ENCODE measurements around the gene UBE4B.

GRCh38 chr1:10045480-10046355 lies 13.0 kb downstream of the UBE4B start:
- TF ChIP-seq CTCF (IDR thresholded peaks at IDR 0.05): no peak
- TF ChIP-seq EZH2 (IDR thresholded peaks at IDR 0.05; ENCODE audit: borderline replicate concordance, insufficient read depth, low read depth, low read length, poor library complexity, severe bottlenecking): no peak

All from B cell (primary cell).